HG03558 (cell line): Measurements from ENCODE around the gene C2orf49.

Experiments used
- ATAC-seq: cut with Tn5 transposase; IDR thresholded peaks from one replicate; pipeline ENCODE4 v1.9.1; 2021; ENCODE audit warnings: moderate number of reproducible peaks; ENCODE audit not compliant: unreplicated experiment; ENCODE audit errors: extremely low read depth

Gene C2orf49

GRCh38 chr2:105397953-105398335, 60.6 kb downstream of the C2orf49 start:
- ATAC-seq = no peak

GRCh38 chr2:105398336-105399206, 61.2 kb downstream of the C2orf49 start, which contains the start of gene FHL2:
FHL2 (minus strand) TSS chr2:105399051; CDS start chr2:105386516, 12,535 bp downstream.
- ATAC-seq = peak; percentile 94
